Measurements from ENCODE around the gene LCMT1.

The LCMT1 gene

GRCh38 chr16:25212636-25213035 lies 101.1 kb downstream of the LCMT1 start:
- DNase-seq, result no peak

GRCh38 chr16:25213709-25214397 lies 102.3 kb downstream of the LCMT1 start:
- no peak for DNase-seq

GRCh38 chr16:25217112-25217511 lies 105.6 kb downstream of the LCMT1 start:
- DNase-seq, result no peak

- no peak for DNase-seq
Measured at GRCh38 chr16:25217921-25218320, 106.4 kb downstream of the LCMT1 start.

- no peak for DNase-seq
Measured at GRCh38 chr16:25219070-25219737, 107.7 kb downstream of the LCMT1 start.

GRCh38 chr16:25222959-25223358 lies 111.4 kb downstream of the LCMT1 start:
- DNase-seq, result no peak

GRCh38 chr16:25223964-25224363 lies 112.4 kb downstream of the LCMT1 start:
- no peak for DNase-seq

GRCh38 chr16:25224731-25225319 lies 113.3 kb downstream of the LCMT1 start:
- no peak for DNase-seq
